Measurements from ENCODE around the gene SKI.

The SKI gene

DNA sequence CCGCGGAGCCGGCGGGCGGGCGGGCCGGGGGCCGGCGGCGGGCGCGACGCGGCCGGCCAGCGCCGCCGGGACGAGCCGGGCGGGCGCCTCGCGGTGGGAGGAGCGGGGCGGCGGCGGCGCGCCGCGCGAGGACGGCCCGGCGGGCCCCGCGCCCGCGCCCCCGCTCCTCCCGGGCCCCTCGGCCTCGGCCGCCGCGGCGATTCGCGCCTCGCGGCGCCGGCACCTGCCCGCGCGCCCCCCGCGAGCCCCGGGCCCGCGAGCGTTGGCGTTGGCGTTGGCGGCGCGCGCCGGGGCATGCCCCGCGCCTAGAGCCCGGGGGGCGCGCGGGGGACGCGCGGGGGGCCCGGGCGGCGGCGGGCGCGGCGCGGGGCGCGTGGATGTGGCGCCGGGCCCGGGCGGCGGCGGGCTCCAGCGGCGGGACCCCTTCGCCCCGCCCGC, at the start of gene SKI:
Gene SKI (plus strand): TSS at position 163 of the 438 bp plus-strand sequence. CDS start 448 bp downstream, outside the sequence.
- peak within 1 kb of the TSS; percentile 78 for H3K4me3 ChIP-seq (ENCODE audit: low read length)
- no peak for TF ChIP-seq ZNF274 (IDR thresholded peaks at IDR 0.05; ENCODE audit: low read depth, low read length)

DNA sequence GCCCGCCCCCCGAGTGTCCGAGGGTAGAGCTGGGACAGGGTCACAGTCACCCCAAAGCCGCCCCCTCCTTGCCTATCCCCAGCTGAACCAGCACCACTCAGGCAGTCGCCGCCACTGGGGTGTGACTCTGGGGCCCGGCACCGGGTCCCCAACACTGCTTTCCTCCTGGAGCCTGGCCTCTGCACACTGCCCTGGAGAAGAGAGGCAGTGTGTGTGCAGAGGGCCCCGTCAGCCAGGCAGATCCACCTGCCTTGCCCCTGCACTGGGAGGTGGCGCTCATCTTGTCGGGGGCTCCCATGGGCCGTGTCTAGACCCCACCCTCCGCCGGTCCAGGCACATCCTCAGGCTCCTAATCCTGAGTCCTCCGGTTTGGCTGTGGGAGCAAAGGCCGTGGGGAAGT, 49.2 kb upstream of the SKI start:
- TF ChIP-seq ZNF274 (IDR thresholded peaks at IDR 0.05; ENCODE audit: low read depth, low read length), result no peak
- no peak overlapping the region for H3K4me3 ChIP-seq (ENCODE audit: low read length)

DNA sequence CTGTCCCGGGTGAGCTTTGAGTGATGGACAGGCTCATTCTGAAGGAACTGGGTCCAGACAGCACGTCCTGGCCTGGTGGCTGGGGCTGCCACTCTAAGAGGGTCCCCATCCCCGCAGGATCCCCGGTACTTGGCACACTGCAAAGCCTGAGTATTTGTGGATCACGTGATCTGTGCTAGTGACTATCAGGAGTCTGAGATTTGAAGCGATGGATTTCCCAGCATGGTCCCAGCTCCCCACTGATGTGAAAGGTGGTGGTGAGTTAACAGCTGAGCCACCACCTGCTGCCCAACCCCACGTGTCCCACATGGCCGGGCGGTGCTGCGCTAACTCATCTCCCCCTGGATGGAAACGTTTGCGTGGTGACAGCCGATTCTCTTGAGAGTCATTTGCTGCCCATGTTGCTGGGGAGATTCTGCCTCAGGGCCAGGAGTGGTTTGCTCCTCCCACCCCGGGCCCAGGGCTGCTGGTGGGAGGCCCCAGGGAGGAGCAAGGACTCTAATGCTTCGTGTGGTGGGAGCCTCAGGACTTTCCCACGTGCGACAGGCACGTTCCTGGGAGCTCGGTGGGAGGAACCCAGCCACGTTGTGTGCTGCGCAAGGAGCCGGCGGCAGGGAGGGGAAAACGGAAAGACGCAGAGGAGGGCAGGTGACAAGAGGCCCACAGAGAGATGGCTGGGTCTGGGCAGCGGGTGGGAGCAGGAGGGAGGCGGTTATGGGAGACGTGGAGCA, 48.7 kb upstream of the SKI start:
- no peak overlapping the region for H3K4me3 ChIP-seq (ENCODE audit: low read length)
- no peak for TF ChIP-seq ZNF274 (IDR thresholded peaks at IDR 0.05; ENCODE audit: low read depth, low read length)

GRCh38 chr1:2180297-2181245, 47.5 kb upstream of the SKI start:
- no peak for TF ChIP-seq ZNF274 (IDR thresholded peaks at IDR 0.05; ENCODE audit: low read depth, low read length)
- H3K4me3 ChIP-seq (ENCODE audit: low read length), result no peak overlapping the region

- TF ChIP-seq ZNF274 (IDR thresholded peaks at IDR 0.05; ENCODE audit: low read depth, low read length), result no peak
- no peak overlapping the region for H3K4me3 ChIP-seq (ENCODE audit: low read length)
Measured at GRCh38 chr1:2181271-2181670, 46.8 kb upstream of the SKI start.

- no peak for TF ChIP-seq ZNF274 (IDR thresholded peaks at IDR 0.05; ENCODE audit: low read depth, low read length)
- H3K4me3 ChIP-seq (ENCODE audit: low read length), result no peak overlapping the region
Measured at GRCh38 chr1:2181752-2182151, 46.4 kb upstream of the SKI start.

GRCh38 chr1:2182376-2182775, 45.7 kb upstream of the SKI start:
- no peak for TF ChIP-seq ZNF274 (IDR thresholded peaks at IDR 0.05; ENCODE audit: low read depth, low read length)
- no peak overlapping the region for H3K4me3 ChIP-seq (ENCODE audit: low read length)

GRCh38 chr1:2183937-2184334, 44.2 kb upstream of the SKI start:
- H3K4me3 ChIP-seq (ENCODE audit: low read length), result no peak overlapping the region
- no peak for TF ChIP-seq ZNF274 (IDR thresholded peaks at IDR 0.05; ENCODE audit: low read depth, low read length)

GRCh38 chr1:2184531-2184930, 43.6 kb upstream of the SKI start:
- H3K4me3 ChIP-seq (ENCODE audit: low read length), result no peak overlapping the region
- TF ChIP-seq ZNF274 (IDR thresholded peaks at IDR 0.05; ENCODE audit: low read depth, low read length), result no peak

- TF ChIP-seq ZNF274 (IDR thresholded peaks at IDR 0.05; ENCODE audit: low read depth, low read length), result no peak
- no peak overlapping the region for H3K4me3 ChIP-seq (ENCODE audit: low read length)
Measured at GRCh38 chr1:2184934-2185333, 43.2 kb upstream of the SKI start.

- TF ChIP-seq ZNF274 (IDR thresholded peaks at IDR 0.05; ENCODE audit: low read depth, low read length), result no peak
Measured at GRCh38 chr1:2185880-2186855, 42.0 kb upstream of the SKI start.

DNA sequence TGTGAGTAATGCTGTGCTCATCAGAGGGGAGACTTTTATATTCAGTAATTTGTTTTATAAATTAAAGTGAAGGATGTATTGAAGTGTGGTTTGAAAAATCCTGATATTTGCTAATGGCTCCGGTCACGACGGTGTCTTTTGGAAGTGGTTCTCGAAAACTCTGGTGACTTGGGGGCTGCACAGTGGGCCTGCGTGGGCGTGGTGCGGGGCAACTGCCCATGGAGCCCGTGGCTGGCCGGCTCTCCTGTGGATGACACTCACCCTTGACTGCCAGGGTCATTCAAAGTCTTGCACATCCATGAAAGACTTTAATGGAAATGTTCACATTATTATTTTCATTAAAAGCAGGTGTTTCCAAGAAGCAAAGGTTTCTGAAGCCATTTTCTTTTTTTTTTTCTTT, 41.2 kb upstream of the SKI start:
- TF ChIP-seq ZNF274 (IDR thresholded peaks at IDR 0.05; ENCODE audit: low read depth, low read length), result no peak

More at GRCh38 chr1:2185880-2186855, 42.0 kb upstream of the SKI start:
- H3K4me3 ChIP-seq (ENCODE audit: low read length), result no peak overlapping the region

GRCh38 chr1:2187619-2188018, 40.5 kb upstream of the SKI start:
- no peak for TF ChIP-seq ZNF274 (IDR thresholded peaks at IDR 0.05; ENCODE audit: low read depth, low read length)
- H3K4me3 ChIP-seq (ENCODE audit: low read length), result no peak overlapping the region

More for the DNA sequence above, 41.2 kb upstream of the SKI start:
- H3K4me3 ChIP-seq (ENCODE audit: low read length), result no peak overlapping the region

DNA sequence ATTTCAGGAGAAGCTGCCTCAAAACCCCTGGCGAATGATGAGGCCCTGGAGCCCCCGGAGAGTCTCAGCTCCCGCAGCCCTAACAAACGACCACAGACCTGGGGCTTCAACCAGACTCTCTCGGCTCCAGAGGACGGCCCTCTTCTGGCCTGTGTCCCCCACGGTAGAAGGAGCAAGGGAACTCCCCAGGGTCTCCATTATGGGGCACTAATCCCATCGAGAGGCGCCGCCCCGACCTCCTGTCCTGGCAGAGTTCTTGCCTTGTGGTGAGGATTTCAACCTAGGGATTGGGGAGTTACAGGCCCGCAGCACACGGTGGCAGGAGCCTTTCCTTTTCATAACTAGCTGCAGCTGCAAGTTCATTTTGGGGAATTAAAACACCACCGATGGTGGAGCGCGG, 39.8 kb upstream of the SKI start:
- no peak overlapping the region for H3K4me3 ChIP-seq (ENCODE audit: low read length)
- TF ChIP-seq ZNF274 (IDR thresholded peaks at IDR 0.05; ENCODE audit: low read depth, low read length), result no peak
